Measurements from ENCODE around the gene C16orf86.

The C16orf86 gene

GRCh38 chr16:67666559-67667452 is at the start of gene C16orf86, which contains the start of gene ENKD1:
TSS of gene C16orf86 (plus strand) at chr16:67666814. CDS start at chr16:67666971, 157 bp downstream.
TSS of gene ENKD1 (minus strand) at chr16:67666750. CDS start at chr16:67666442, 308 bp downstream.
- no peaks in the 10 kb centered on the region for H3K27me3 ChIP-seq (ENCODE audit: control insufficient read depth in 1 of 2, insufficient read depth in 2 of 2, low read length in 2 of 2)
- H3K9me3 ChIP-seq (ENCODE audit: low read length): no peaks in the 10 kb centered on the region
- H3K27ac ChIP-seq (ENCODE audit: low read depth, low read length): peak within 1 kb of the TSS; percentile 92
- H3K4me3 ChIP-seq (ENCODE audit: low read depth in 1 of 2, low read length in 2 of 2): peak within 1 kb of the TSS; percentile 66 to 76
- peaks cover 8% of the 10 kb centered on the region for H3K36me3 ChIP-seq (ENCODE audit: insufficient read depth, low read length)
- peaks cover 24% of the 10 kb centered on the region for H3K4me1 ChIP-seq (ENCODE audit: insufficient read depth, low read length)
- peak within 1 kb of the TSS; percentile 65 for H3K9ac ChIP-seq (ENCODE audit: low read length)

DNA sequence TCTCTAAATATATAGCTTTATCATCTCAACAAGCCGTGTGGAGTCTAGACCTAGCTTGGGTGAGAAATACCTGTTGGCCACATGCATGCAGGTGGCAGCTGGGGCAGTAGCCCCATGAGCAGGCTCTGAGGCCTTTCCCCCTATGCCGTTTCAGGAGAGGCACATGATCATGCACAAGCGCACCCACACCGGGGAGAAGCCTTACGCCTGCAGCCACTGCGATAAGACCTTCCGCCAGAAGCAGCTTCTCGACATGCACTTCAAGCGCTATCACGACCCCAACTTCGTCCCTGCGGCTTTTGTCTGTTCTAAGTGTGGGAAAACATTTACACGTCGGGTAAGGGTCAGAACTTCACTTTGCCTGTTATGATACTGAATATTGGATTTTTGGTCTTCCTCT is 38.4 kb upstream of the C16orf86 start:
- Histone ChIP-seq H3K9ac (ENCODE audit: low read length) (no peak overlapping the region), H3K36me3 (ENCODE audit: insufficient read depth, low read length) (peaks cover 62% of the 10 kb centered on the region), H3K27me3 (ENCODE audit: control insufficient read depth in 1 of 2, insufficient read depth in 2 of 2, low read length in 2 of 2) (no peaks in the 10 kb centered on the region)

DNA sequence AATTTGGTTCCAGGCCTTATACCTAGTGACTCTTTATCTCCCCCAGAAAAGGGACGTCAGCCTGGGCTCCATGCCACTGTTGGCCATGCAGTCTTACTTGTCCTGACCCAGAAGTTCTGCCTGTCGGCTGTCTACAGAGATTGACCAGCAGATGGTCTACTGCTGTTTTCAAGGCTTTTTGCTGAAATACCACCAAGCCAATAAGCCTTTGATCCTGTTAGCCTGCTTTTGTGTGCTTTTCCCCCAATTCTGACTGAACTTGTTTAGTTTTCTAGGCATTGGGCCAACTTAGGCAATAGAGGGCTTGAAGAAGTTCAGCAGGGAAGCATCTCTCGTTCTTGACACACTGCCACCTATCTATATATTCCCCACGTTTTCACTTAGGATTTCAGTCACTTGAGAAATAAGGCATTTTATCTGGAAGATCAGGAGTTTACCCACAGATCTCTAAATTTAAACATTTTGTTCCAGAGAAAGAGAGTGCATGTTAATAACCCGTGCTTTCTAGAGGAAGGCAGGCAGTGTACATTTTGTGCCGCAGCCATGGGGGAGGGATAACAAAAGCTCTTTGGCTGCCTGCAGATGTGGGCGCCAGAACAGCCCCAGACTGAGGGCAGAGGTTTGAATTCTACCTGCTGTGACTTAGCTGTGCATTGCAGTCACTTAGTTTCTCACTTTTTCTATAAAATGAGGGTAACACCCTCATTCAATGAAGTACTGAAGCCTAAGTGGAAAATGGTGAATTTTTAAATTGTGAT is 34.0 kb upstream of the C16orf86 start:
- Histone ChIP-seq H3K36me3 (ENCODE audit: insufficient read depth, low read length) (peaks cover 54% of the 10 kb centered on the region), H3K4me1 (ENCODE audit: insufficient read depth, low read length) (no peaks in the 10 kb centered on the region), H3K9ac (ENCODE audit: low read length) (no peak overlapping the region), H3K27me3 (ENCODE audit: control insufficient read depth in 1 of 2, insufficient read depth in 2 of 2, low read length in 2 of 2) (no peaks in the 10 kb centered on the region), H3K4me3 (ENCODE audit: low read depth in 1 of 2, low read length in 2 of 2) (no peak overlapping the region), H3K27ac (ENCODE audit: low read depth, low read length) (no peak overlapping the region), H3K9me3 (ENCODE audit: low read length) (no peaks in the 10 kb centered on the region)

More for the DNA sequence above, 38.4 kb upstream of the C16orf86 start:
- H3K4me3 ChIP-seq (ENCODE audit: low read depth in 1 of 2, low read length in 2 of 2): no peak overlapping the region
- no peak overlapping the region for H3K27ac ChIP-seq (ENCODE audit: low read depth, low read length)
- no peaks in the 10 kb centered on the region for H3K4me1 ChIP-seq (ENCODE audit: insufficient read depth, low read length)
- no peaks in the 10 kb centered on the region for H3K9me3 ChIP-seq (ENCODE audit: low read length)

DNA sequence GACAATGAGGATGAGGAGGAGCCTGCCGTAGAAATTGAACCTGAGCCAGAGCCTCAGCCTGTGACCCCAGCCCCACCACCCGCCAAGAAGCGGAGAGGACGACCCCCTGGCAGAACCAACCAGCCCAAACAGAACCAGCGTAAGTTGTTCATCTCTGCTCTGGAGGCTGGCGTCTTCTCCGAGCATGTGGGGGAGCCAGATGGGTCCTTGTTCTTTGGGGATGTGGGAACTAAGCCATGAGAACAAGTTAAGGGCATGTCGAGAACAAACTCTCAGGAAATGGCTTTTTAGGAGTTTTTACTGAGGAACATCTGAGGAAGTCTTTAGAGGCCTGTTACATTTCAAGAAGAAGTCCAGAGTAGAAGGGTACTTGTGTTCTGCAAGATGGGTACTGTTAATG is 29.9 kb upstream of the C16orf86 start:
- no peak overlapping the region for H3K27ac ChIP-seq (ENCODE audit: low read depth, low read length)
- no peaks in the 10 kb centered on the region for H3K27me3 ChIP-seq (ENCODE audit: control insufficient read depth in 1 of 2, insufficient read depth in 2 of 2, low read length in 2 of 2)
- peaks cover 36% of the 10 kb centered on the region for H3K36me3 ChIP-seq (ENCODE audit: insufficient read depth, low read length)
- H3K9me3 ChIP-seq (ENCODE audit: low read length): no peaks in the 10 kb centered on the region
- no peak overlapping the region for H3K4me3 ChIP-seq (ENCODE audit: low read depth in 1 of 2, low read length in 2 of 2)
- peaks cover 3% of the 10 kb centered on the region for H3K4me1 ChIP-seq (ENCODE audit: insufficient read depth, low read length)
- no peak overlapping the region for H3K9ac ChIP-seq (ENCODE audit: low read length)

DNA sequence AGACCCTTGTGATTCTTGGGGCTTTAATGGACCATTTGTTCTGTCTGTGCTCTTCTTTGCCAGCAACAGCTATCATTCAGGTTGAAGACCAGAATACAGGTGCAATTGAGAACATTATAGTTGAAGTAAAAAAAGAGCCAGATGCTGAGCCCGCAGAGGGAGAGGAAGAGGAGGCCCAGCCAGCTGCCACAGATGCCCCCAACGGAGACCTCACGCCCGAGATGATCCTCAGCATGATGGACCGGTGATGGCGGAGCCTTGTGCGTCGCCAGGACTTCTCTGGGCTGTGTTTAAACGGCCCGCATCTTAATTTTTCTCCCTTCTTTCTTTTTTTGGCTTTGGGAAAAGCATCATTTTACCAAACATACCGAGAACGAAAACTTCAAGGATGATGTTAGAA is 29.0 kb upstream of the C16orf86 start:
- H3K4me3 ChIP-seq (ENCODE audit: low read depth in 1 of 2, low read length in 2 of 2): no peak overlapping the region
- no peaks in the 10 kb centered on the region for H3K27me3 ChIP-seq (ENCODE audit: control insufficient read depth in 1 of 2, insufficient read depth in 2 of 2, low read length in 2 of 2)
- no peaks in the 10 kb centered on the region for H3K9me3 ChIP-seq (ENCODE audit: low read length)
- H3K9ac ChIP-seq (ENCODE audit: low read length): no peak overlapping the region
- peaks cover 10% of the 10 kb centered on the region for H3K4me1 ChIP-seq (ENCODE audit: insufficient read depth, low read length)
- H3K27ac ChIP-seq (ENCODE audit: low read depth, low read length): no peak overlapping the region
- peaks cover 27% of the 10 kb centered on the region for H3K36me3 ChIP-seq (ENCODE audit: insufficient read depth, low read length)

GRCh38 chr16:67641779-67642708 is 24.6 kb upstream of the C16orf86 start:
- H3K27me3 ChIP-seq (ENCODE audit: control insufficient read depth in 1 of 2, insufficient read depth in 2 of 2, low read length in 2 of 2): peaks cover 0 to 26% of the 10 kb centered on the region in 2 donors
- H3K9ac ChIP-seq (ENCODE audit: low read length): no peak overlapping the region
- no peak overlapping the region for H3K27ac ChIP-seq (ENCODE audit: low read depth, low read length)
- peaks cover 10% of the 10 kb centered on the region for H3K4me1 ChIP-seq (ENCODE audit: insufficient read depth, low read length)
- H3K4me3 ChIP-seq (ENCODE audit: low read depth in 1 of 2, low read length in 2 of 2): no peak overlapping the region
- H3K36me3 ChIP-seq (ENCODE audit: insufficient read depth, low read length): peaks cover 13% of the 10 kb centered on the region
- H3K9me3 ChIP-seq (ENCODE audit: low read length): no peaks in the 10 kb centered on the region

DNA sequence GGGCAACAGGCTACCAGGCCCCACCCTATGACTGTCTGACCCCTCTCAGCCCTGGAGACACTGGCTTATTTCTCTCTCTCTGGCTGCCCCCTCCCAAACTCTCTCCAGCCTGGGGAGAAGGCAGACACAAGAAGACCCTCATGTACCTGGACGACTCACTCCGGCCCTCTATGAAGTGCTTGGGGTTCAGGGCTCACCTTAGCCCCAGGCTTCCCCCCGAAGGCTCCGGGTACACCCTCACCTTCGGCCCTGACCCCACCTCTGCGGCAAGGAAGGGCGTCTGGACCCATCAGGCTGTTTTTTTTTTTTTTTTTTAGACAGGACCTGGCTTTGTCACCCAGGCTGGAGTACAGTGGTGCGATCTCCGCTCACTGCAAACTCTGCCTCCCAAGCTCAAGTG is 22.6 kb upstream of the C16orf86 start:
- no peak overlapping the region for H3K4me3 ChIP-seq (ENCODE audit: low read depth in 1 of 2, low read length in 2 of 2)
- H3K9me3 ChIP-seq (ENCODE audit: low read length): no peaks in the 10 kb centered on the region
- no peaks in the 10 kb centered on the region for H3K36me3 ChIP-seq (ENCODE audit: insufficient read depth, low read length)
- peaks cover 4 to 43% of the 10 kb centered on the region in 2 donors for H3K27me3 ChIP-seq (ENCODE audit: control insufficient read depth in 1 of 2, insufficient read depth in 2 of 2, low read length in 2 of 2)
- H3K4me1 ChIP-seq (ENCODE audit: insufficient read depth, low read length): peaks cover 10% of the 10 kb centered on the region
- no peak overlapping the region for H3K27ac ChIP-seq (ENCODE audit: low read depth, low read length)
- no peak overlapping the region for H3K9ac ChIP-seq (ENCODE audit: low read length)

DNA sequence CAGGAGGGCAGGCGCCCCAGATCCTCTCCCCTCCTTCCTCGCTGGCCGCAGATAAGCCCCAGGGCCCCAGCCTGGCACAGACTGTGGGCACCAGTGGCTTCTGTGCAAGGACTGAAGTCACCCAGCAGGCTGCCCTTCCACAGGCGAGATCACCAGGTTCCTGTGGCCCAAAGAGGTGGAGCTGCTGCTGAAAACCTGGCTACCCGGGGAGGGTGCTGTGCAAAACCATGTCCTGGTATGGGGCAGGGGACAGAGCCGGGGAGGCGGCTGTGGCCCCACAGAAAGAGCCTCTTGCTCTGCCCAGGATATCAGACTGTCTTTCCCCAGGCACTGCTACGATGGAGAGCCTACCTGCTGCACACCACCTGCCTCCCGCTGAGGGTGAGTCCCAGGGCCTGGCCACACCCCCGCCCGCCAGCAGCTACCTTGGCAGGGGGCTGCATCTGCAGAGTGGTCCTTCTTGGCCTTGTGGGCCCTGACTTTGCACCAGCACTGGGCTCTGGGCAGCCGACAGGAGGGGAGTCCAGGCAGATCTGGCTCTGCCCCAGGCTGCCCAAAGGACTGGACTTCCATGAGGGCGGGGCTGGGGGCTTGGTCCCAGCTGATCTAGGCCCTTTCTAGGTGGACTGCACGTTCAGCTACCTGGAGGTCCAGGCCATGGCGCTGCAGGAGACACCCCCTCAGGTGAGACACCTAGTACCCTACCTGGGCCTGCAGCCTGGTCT is 21.1 kb upstream of the C16orf86 start:
- no peaks in the 10 kb centered on the region for H3K36me3 ChIP-seq (ENCODE audit: insufficient read depth, low read length)
- no peak overlapping the region for H3K4me3 ChIP-seq (ENCODE audit: low read depth in 1 of 2, low read length in 2 of 2)
- peaks cover 8 to 58% of the 10 kb centered on the region in 2 donors for H3K27me3 ChIP-seq (ENCODE audit: control insufficient read depth in 1 of 2, insufficient read depth in 2 of 2, low read length in 2 of 2)
- H3K9ac ChIP-seq (ENCODE audit: low read length): no peak overlapping the region
- H3K4me1 ChIP-seq (ENCODE audit: insufficient read depth, low read length): peaks cover 10% of the 10 kb centered on the region
- no peaks in the 10 kb centered on the region for H3K9me3 ChIP-seq (ENCODE audit: low read length)
- no peak overlapping the region for H3K27ac ChIP-seq (ENCODE audit: low read depth, low read length)

DNA sequence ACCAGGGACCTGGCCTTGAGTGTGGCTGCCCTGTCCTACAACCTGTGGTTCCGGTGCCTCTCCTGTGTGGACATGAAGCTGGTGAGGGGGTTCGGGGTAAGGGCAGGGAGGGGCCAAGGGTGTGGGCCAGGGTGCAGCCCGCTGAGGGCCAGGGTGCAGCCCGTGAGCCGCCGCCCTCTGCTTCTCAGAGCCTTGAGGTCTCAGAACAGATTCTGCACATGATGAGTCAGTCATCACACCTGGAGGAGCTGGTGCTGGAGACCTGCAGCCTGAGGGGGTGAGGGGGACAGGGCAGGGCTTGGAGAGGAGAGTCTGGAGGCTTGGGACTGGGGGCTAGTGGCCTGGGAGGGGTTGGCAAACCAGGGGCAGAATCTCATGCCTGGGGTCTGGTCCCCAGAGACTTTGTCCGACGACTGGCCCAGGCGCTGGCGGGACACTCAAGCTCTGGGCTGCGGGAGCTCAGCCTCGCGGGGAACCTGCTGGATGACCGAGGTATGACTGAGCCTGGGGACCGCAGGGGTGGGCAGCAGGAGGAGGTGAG is 19.4 kb upstream of the C16orf86 start:
- peaks cover 15 to 74% of the 10 kb centered on the region in 2 donors for H3K27me3 ChIP-seq (ENCODE audit: control insufficient read depth in 1 of 2, insufficient read depth in 2 of 2, low read length in 2 of 2)
- H3K36me3 ChIP-seq (ENCODE audit: insufficient read depth, low read length): no peaks in the 10 kb centered on the region
- no peak overlapping the region for H3K27ac ChIP-seq (ENCODE audit: low read depth, low read length)
- H3K4me3 ChIP-seq (ENCODE audit: low read depth in 1 of 2, low read length in 2 of 2): no peak overlapping the region
- no peak overlapping the region for H3K9ac ChIP-seq (ENCODE audit: low read length)
- peaks cover 2% of the 10 kb centered on the region for H3K4me1 ChIP-seq (ENCODE audit: insufficient read depth, low read length)
- H3K9me3 ChIP-seq (ENCODE audit: low read length): no peaks in the 10 kb centered on the region

DNA sequence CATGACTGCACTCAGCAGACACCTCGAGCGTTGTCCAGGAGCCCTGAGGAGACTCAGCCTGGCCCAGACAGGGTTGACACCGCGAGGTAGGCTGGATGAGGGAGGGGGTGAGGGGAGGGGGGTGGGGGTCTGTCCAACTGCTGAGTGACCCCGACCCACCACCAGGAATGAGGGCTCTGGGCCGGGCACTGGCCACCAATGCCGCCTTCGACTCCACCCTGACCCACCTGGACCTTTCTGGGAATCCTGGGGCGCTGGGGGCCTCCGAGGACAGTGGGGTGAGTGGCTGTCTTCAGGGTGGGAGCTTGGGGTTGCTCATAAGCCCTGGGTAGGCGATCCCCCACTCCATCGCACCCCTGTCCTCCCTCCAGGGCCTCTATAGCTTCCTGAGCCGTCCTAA is 18.9 kb upstream of the C16orf86 start:
- peaks cover 18 to 78% of the 10 kb centered on the region in 2 donors for H3K27me3 ChIP-seq (ENCODE audit: control insufficient read depth in 1 of 2, insufficient read depth in 2 of 2, low read length in 2 of 2)
- H3K36me3 ChIP-seq (ENCODE audit: insufficient read depth, low read length): no peaks in the 10 kb centered on the region
- H3K9ac ChIP-seq (ENCODE audit: low read length): no peak overlapping the region
- no peaks in the 10 kb centered on the region for H3K9me3 ChIP-seq (ENCODE audit: low read length)
- no peak overlapping the region for H3K27ac ChIP-seq (ENCODE audit: low read depth, low read length)
- no peak overlapping the region for H3K4me3 ChIP-seq (ENCODE audit: low read depth in 1 of 2, low read length in 2 of 2)
- no peaks in the 10 kb centered on the region for H3K4me1 ChIP-seq (ENCODE audit: insufficient read depth, low read length)

Data from muscle layer of colon (tissue), 2 donors.